DMS114 treated with DMSO at 0.1 percent for 48 hours (cell line): ENCODE data around the gene INPP5B.

ENCODE experiments used
- DNase-seq: peaks from one replicate; lab custom pipeline; 2025; ENCODE audit not compliant: unreplicated experiment; lab: John Stamatoyannopoulos, UW

Gene INPP5B

GRCh38 chr1:37875833-37876232 lies 71.0 kb downstream of the INPP5B start:
- peak; percentile 31 for DNase-seq

GRCh38 chr1:37872692-37873091 lies 74.2 kb downstream of the INPP5B start:
- no peak for DNase-seq

GRCh38 chr1:37868466-37868865 lies 78.4 kb downstream of the INPP5B start:
- DNase-seq, result no peak

- DNase-seq, result no peak
Observed at GRCh38 chr1:37867784-37868183, 79.1 kb downstream of the INPP5B start.

GRCh38 chr1:37866491-37866890 lies 80.4 kb downstream of the INPP5B start:
- DNase-seq, result no peak

- no peak for DNase-seq
Observed at GRCh38 chr1:37865348-37866120, 81.3 kb downstream of the INPP5B start.

- DNase-seq, result no peak
Observed at GRCh38 chr1:37862330-37862729, 84.5 kb downstream of the INPP5B start.

- DNase-seq, result no peak
Observed at GRCh38 chr1:37861151-37861550, 85.7 kb downstream of the INPP5B start.

GRCh38 chr1:37860346-37860666 lies 86.5 kb downstream of the INPP5B start:
- DNase-seq, result no peak

- peak; percentile 96 for DNase-seq
Observed at GRCh38 chr1:37859507-37860345, 87.1 kb downstream of the INPP5B start, which contains the start of gene MTF1. Gene MTF1, minus strand, starts transcription at chr1:37859592. Its CDS starts 1,934 bp downstream, at chr1:37857658.

GRCh38 chr1:37858931-37859506 lies 87.8 kb downstream of the INPP5B start:
- DNase-seq, result no peak

GRCh38 chr1:37854406-37854805 lies 92.4 kb downstream of the INPP5B start:
- no peak for DNase-seq

GRCh38 chr1:37853157-37853556 lies 93.7 kb downstream of the INPP5B start:
- no peak for DNase-seq

GRCh38 chr1:37851782-37852210 lies 95.1 kb downstream of the INPP5B start:
- no peak for DNase-seq

- DNase-seq, result no peak
Observed at GRCh38 chr1:37851262-37851661, 95.6 kb downstream of the INPP5B start.

- DNase-seq, result no peak
Observed at GRCh38 chr1:37850352-37850955, 96.4 kb downstream of the INPP5B start.

- DNase-seq, result no peak
Observed at GRCh38 chr1:37849480-37849879, 97.4 kb downstream of the INPP5B start.

GRCh38 chr1:37846647-37847339 lies 100.1 kb downstream of the INPP5B start:
- DNase-seq, result no peak

GRCh38 chr1:37845786-37846185 lies 101.1 kb downstream of the INPP5B start:
- DNase-seq, result no peak

GRCh38 chr1:37845049-37845646 lies 101.7 kb downstream of the INPP5B start:
- DNase-seq, result no peak
